B cell (primary cell): ENCODE measurements around the gene DDT.
"Not testable (repeated sequence)": the region's sequence is repeated elsewhere in the genome, so short reads cannot be mapped to it uniquely, and the experiment has no call there.

Source experiments
- CTCF ChIP-seq: fragments of 200-600 bp; IDR thresholded peaks from one replicate; pipeline ENCODE4 v1.8.0; 2022; ENCODE audit warnings: antibody characterized with exemption, mild to moderate bottlenecking
- EZH2 ChIP-seq: IDR thresholded peaks from 2 replicates; pipeline ENCODE4 v1.6.1; 2012; ENCODE audit warnings: borderline replicate concordance, low read depth, mild to moderate bottlenecking, moderate library complexity, low read length; ENCODE audit not compliant: insufficient read depth, poor library complexity, severe bottlenecking

- not testable (repeated sequence) for TF ChIP-seq CTCF, EZH2
Measured at GRCh38 chr22:23993581-23994177, 19.4 kb upstream of the DDT start.
